Measurements from ENCODE around the gene ACY1. TPM values are rescaled to one million over a fixed set of nuclear protein-coding genes. Genes with fewer than 3 reads are reported as not detected.

Gene ACY1
- total and polyA plus RNA-seq, 4 donors, result 69.5 to 274 (median 238) TPM

DNA sequence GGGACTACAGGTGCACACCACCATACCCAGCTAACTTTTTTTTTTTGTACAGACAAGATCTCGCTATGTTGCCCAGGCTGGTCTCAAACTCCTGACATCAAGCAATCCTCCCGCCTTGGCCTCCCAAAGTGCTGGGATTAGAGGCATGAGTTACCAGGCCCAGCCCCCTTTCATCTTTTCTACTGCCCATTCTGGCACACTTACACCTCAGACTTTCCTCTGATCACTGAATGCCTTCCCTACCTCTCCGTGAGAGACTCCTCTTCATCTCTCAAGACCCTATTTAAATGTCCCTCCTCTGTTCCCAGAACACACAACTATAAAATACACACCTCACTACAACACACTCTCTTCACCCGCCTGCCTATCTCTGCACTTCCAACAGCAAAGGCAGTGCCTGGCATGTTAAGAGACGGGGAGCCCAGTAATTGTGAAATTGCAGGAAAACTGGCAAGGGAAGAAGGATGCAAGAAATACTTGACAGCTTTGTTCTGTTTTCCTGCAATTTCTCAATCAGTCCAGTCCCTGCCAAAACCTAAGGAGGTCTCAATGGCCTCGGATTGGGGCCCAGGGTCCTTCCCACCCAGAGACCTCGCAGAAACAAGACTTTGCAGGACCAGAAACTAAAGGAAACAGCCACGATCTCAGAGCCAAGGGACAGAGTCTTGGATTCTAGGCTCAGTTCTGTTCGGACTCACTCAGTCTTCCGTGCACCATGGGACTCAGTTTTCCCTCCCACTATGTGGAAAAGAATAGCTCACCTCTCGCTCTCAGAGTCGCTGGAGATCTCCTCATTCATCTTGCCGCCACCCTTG, 42.5 kb upstream of the ACY1 start:
- Histone ChIP-seq H3K27ac (ENCODE audit: low read depth in 1 of 2, low read length in 2 of 2) (no peak overlapping the region), H3K4me1 (ENCODE audit: control insufficient read depth in 4 of 4, insufficient read depth in 4 of 4, low read length in 3 of 4) (peaks cover 10 to 31% (median 23%) of the 10 kb centered on the region in 4 donors), H3K4me3 (ENCODE audit: low read depth in 1 of 3, low read length in 3 of 3) (peak overlapping the region; percentile 79 to 94 (median 81)), H3K9me3 (ENCODE audit: control insufficient read depth in 4 of 4, low read length in 3 of 4) (no peaks in the 10 kb centered on the region), H3K9ac (ENCODE audit: low read depth in 1 of 2, low read length in 2 of 2) (peak overlapping the region; percentile 38 to 70), H3K36me3 (ENCODE audit: control insufficient read depth in 4 of 4, insufficient read depth in 3 of 4, low read depth in 1 of 4, low read length in 3 of 4) (peaks cover 4 to 30% (median 15%) of the 10 kb centered on the region in 4 donors), H3K27me3 (ENCODE audit: control insufficient read depth in 4 of 4, insufficient read depth in 4 of 4, low read length in 3 of 4) (no peaks in the 10 kb centered on the region)
- WGBS, result 33% methylated on average over 13 of the region's 13 CpGs
- TF ChIP-seq GABPA (IDR thresholded peaks at IDR 0.05 in 1 of 2, conservative IDR thresholded peaks at IDR 0.05 in 1 of 2) (no peak), RXRA (IDR thresholded peaks at IDR 0.05) (no peak), SP1 (IDR thresholded peaks at IDR 0.05) (no peak), JUND (IDR thresholded peaks at IDR 0.05) (no peak), YY1 (IDR thresholded peaks at IDR 0.05) (no peak), FOXA2 (IDR thresholded peaks at IDR 0.05) (no peak), HNF4A (conservative IDR thresholded peaks at IDR 0.05) (no peak)
- TF ChIP-seq, protein P1, sequence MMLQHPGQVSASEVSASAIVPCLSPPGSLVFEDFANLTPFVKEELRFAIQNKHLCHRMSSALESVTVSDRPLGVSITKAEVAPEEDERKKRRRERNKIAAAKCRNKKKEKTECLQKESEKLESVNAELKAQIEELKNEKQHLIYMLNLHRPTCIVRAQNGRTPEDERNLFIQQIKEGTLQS (IDR thresholded peaks at IDR 0.05), result no peak
- DNase-seq (ENCODE audit: low spot score), result peak; percentile 25

DNA sequence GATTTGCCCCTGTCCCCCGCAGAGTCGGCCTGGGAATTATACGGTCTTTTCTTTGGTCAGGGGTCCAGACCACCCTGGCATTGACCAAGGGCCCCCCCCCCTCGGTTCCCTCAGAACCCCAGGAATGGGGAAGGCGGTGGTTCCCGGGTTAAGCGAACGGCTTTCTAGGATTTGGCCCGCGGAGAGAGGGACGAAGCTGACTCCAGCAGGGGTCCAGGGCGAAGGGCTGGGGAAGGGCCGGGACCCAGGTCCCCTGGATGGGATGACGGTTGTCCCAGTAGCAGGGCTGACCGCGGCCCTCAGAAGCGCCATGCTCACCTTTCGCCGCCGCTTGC, 41.9 kb upstream of the ACY1 start:
- Histone ChIP-seq H3K4me3 (ENCODE audit: low read depth in 1 of 3, low read length in 3 of 3) (peak overlapping the region; percentile 79 to 94 (median 81)), H3K27ac (ENCODE audit: low read depth in 1 of 2, low read length in 2 of 2) (peak overlapping the region; percentile 34 to 52), H3K9ac (ENCODE audit: low read depth in 1 of 2, low read length in 2 of 2) (peak overlapping the region; percentile 38 to 70), H3K9me3 (ENCODE audit: control insufficient read depth in 4 of 4, low read length in 3 of 4) (no peaks in the 10 kb centered on the region), H3K27me3 (ENCODE audit: control insufficient read depth in 4 of 4, insufficient read depth in 4 of 4, low read length in 3 of 4) (no peaks in the 10 kb centered on the region), H3K36me3 (ENCODE audit: control insufficient read depth in 4 of 4, insufficient read depth in 3 of 4, low read depth in 1 of 4, low read length in 3 of 4) (peaks cover 4 to 29% (median 16%) of the 10 kb centered on the region in 4 donors), H3K4me1 (ENCODE audit: control insufficient read depth in 4 of 4, insufficient read depth in 4 of 4, low read length in 3 of 4) (peaks cover 10 to 31% (median 23%) of the 10 kb centered on the region in 4 donors)
- no peak for DNase-seq (ENCODE audit: low spot score)
- TF ChIP-seq REST (IDR thresholded peaks at IDR 0.05) (no peak), RAD21 (IDR thresholded peaks at IDR 0.05) (no peak), YY1 (IDR thresholded peaks at IDR 0.05) (no peak), TAF1 (conservative IDR thresholded peaks at IDR 0.05) (no peak), CTCF (IDR thresholded peaks at IDR 0.05; ENCODE audit: low read depth, low read length, missing input control) (no peak), FOXA2 (IDR thresholded peaks at IDR 0.05) (no peak), NR2F2 (IDR thresholded peaks at IDR 0.05) (no peak), EGR1 (IDR thresholded peaks at IDR 0.05; ENCODE audit: low read depth in 2 of 2) (no peak), GABPA (IDR thresholded peaks at IDR 0.05 in 1 of 2, conservative IDR thresholded peaks at IDR 0.05 in 1 of 2) (no peak), RXRA (IDR thresholded peaks at IDR 0.05) (no peak), HNF4G (IDR thresholded peaks at IDR 0.05) (no peak)
- TF ChIP-seq, protein P2, sequence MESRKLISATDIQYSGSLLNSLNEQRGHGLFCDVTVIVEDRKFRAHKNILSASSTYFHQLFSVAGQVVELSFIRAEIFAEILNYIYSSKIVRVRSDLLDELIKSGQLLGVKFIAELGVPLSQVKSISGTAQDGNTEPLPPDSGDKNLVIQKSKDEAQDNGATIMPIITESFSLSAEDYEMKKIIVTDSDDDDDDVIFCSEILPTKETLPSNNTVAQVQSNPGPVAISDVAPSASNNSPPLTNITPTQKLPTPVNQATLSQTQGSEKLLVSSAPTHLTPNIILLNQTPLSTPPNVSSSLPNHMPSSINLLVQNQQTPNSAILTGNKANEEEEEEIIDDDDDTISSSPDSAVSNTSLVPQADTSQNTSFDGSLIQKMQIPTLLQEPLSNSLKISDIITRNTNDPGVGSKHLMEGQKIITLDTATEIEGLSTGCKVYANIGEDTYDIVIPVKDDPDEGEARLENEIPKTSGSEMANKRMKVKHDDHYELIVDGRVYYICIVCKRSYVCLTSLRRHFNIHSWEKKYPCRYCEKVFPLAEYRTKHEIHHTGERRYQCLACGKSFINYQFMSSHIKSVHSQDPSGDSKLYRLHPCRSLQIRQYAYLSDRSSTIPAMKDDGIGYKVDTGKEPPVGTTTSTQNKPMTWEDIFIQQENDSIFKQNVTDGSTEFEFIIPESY (IDR thresholded peaks at IDR 0.05), result no peak
- TF ChIP-seq, protein P1 (IDR thresholded peaks at IDR 0.05), result no peak
- TF ChIP-seq, protein P3, sequence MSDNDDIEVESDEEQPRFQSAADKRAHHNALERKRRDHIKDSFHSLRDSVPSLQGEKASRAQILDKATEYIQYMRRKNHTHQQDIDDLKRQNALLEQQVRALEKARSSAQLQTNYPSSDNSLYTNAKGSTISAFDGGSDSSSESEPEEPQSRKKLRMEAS (IDR thresholded peaks at IDR 0.05), result no peak
- under 1% methylated on average over 20 of the region's 20 CpGs for WGBS
